GM23338 (cell line): Measurements from ENCODE around the gene ARHGEF16. TPM values are rescaled to one million over a fixed set of nuclear protein-coding genes. Genes with fewer than 3 reads are reported as not detected.

Experiments
- ATAC-seq: fragments of 200-7000 bp; cut with Tn5 transposase; 3 replicates; pipeline ENCODE4 v1.9.1; 2020
- DNase-seq: peaks from one replicate; pipeline ENCODE4 v3.0.0-alpha.2; 2015; ENCODE audit warnings: low spot score
- H2AFZ ChIP-seq: fragments of 200-600 bp; sonication (generic); 2 replicates; pipeline ENCODE4 v1.8.0; 2016; ENCODE audit warnings: antibody characterized with exemption, mild to moderate bottlenecking, moderate library complexity
- H3F3A ChIP-seq: fragments of 200-600 bp; sonication (generic); replicated peaks from 2 replicates; pipeline ENCODE4 v1.8.0; 2017; ENCODE audit warnings: antibody characterized with exemption, mixed run types, low read depth
- H3K27ac ChIP-seq: fragments of 200-600 bp; sonication (generic); 2 replicates; pipeline ENCODE4 v1.6.1; 2016; ENCODE audit warnings: low read depth
- H3K27me3 ChIP-seq: fragments of 200-600 bp; sonication (generic); 2 replicates; pipeline ENCODE4 v1.8.0; 2016; ENCODE audit warnings: mild to moderate bottlenecking, mixed run types, moderate library complexity; ENCODE audit not compliant: insufficient read depth
- H3K36me3 ChIP-seq: fragments of 200-600 bp; sonication (generic); 2 replicates; pipeline ENCODE4 v1.8.0; 2016; ENCODE audit warnings: mild to moderate bottlenecking; ENCODE audit not compliant: insufficient read depth
- H3K4me1 ChIP-seq: fragments of 200-600 bp; sonication (generic); 2 replicates; pipeline ENCODE4 v1.8.0; 2016; ENCODE audit warnings: mild to moderate bottlenecking, moderate library complexity; ENCODE audit not compliant: insufficient read depth
- H3K4me2 ChIP-seq: fragments of 200-600 bp; sonication (generic); 2 replicates; pipeline ENCODE4 v1.7.1; 2017; ENCODE audit warnings: mixed run types
- H3K4me3 ChIP-seq: fragments of 200-600 bp; sonication (generic); 2 replicates; pipeline ENCODE4 v1.6.1; 2016; ENCODE audit warnings: mixed run types
- H3K79me2 ChIP-seq: fragments of 200-600 bp; sonication (generic); replicated peaks from 2 replicates; pipeline ENCODE4 v1.8.0; 2017; ENCODE audit warnings: mild to moderate bottlenecking; ENCODE audit not compliant: insufficient read depth
- H3K9me2 ChIP-seq: fragments of 200-600 bp; sonication (generic); 2 replicates; pipeline ENCODE4 v1.8.0; 2017; ENCODE audit not compliant: insufficient read depth
- H4K20me1 ChIP-seq: fragments of 200-600 bp; sonication (generic); replicated peaks from 2 replicates; pipeline ENCODE4 v1.8.0; 2017; ENCODE audit warnings: mild to moderate bottlenecking; ENCODE audit not compliant: insufficient read depth
- H3K27ac Mint-ChIP-seq: 2 replicates; pipeline ENCODE4 v1.8.0; 2020; ENCODE audit warnings: inconsistent platforms, mild to moderate bottlenecking, moderate library complexity, mixed read lengths
- H3K27me3 Mint-ChIP-seq: 3 replicates; pipeline ENCODE4 v1.8.0; 2022; ENCODE audit warnings: low read depth, mild to moderate bottlenecking, moderate library complexity, mixed read lengths, inconsistent platforms; ENCODE audit not compliant: insufficient read depth, poor library complexity
- H3K36me3 Mint-ChIP-seq: 3 replicates; pipeline ENCODE4 v1.8.0; 2021; ENCODE audit warnings: low read depth, mild to moderate bottlenecking, inconsistent platforms, moderate library complexity, mixed read lengths
- H3K4me1 Mint-ChIP-seq: 3 replicates; pipeline ENCODE4 v1.8.0; 2020; ENCODE audit warnings: mild to moderate bottlenecking, inconsistent platforms, mixed read lengths
- H3K4me3 Mint-ChIP-seq: 3 replicates; pipeline ENCODE4 v1.8.0; 2021; ENCODE audit warnings: moderate library complexity, mild to moderate bottlenecking, inconsistent platforms, mixed read lengths
- H3K9me3 Mint-ChIP-seq: 3 replicates; pipeline ENCODE4 v1.8.0; 2020; ENCODE audit warnings: moderate library complexity, mild to moderate bottlenecking, inconsistent platforms, mixed read lengths
- POLR2AphosphoS5 ChIP-seq: IDR thresholded peaks from 2 replicates; pipeline ENCODE4 v1.6.1; 2016; ENCODE audit warnings: antibody characterized with exemption, low read depth
- ZNF331 ChIP-seq: fragments of 250-450 bp; sonication (Bioruptor Pico); IDR thresholded peaks from 2 replicates; pipeline ENCODE4 v1.5.0; 2020; ENCODE audit warnings: low read depth, mild to moderate bottlenecking, moderate library complexity
- polyA plus RNA-seq: library from polyadenylated mRNA; unstranded; fragments of >200 nt; fragmentation: Nextera tagmentation; extraction: Ambion mirVana; gene quantifications from 2 replicates; pipeline ENCODE4 v1.2.1, GENCODE V29; 2016
- total RNA-seq: library from RNA; depleted of rRNA; stranded (reverse); fragments of >200 nt; shearing (Covaris generic); gene quantifications from 2 replicates; pipeline ENCODE4 v1.2.3, GENCODE V29; 2014
- TF ChIP-seq, protein P1 (sequence below), 2 experiments: fragments of 200-600 bp in 1 of 2; sonication (generic) in 1 of 2; conservative IDR thresholded peaks; 2 replicates each; pipeline versions ENCODE4 v1.5.1 to v1.6.1; 2016 to 2017; ENCODE audit warnings: antibody characterized with exemption in 2 of 2, low read depth in 2 of 2, mild to moderate bottlenecking in 2 of 2, moderate library complexity in 1 of 2
- TF ChIP-seq, protein P2 (sequence below): IDR thresholded peaks from one replicate; pipeline ENCODE4 v1.6.1; 2018; ENCODE audit warnings: antibody characterized with exemption; ENCODE audit not compliant: unreplicated experiment
- TF ChIP-seq, protein P3 (sequence below): IDR thresholded peaks from 2 replicates; pipeline ENCODE4 v1.6.1; 2016; ENCODE audit warnings: antibody characterized with exemption

Gene ARHGEF16
- total and polyA plus RNA-seq, 2 experiments from 2014 or later: 12.2 to 29.3 TPM

DNA sequence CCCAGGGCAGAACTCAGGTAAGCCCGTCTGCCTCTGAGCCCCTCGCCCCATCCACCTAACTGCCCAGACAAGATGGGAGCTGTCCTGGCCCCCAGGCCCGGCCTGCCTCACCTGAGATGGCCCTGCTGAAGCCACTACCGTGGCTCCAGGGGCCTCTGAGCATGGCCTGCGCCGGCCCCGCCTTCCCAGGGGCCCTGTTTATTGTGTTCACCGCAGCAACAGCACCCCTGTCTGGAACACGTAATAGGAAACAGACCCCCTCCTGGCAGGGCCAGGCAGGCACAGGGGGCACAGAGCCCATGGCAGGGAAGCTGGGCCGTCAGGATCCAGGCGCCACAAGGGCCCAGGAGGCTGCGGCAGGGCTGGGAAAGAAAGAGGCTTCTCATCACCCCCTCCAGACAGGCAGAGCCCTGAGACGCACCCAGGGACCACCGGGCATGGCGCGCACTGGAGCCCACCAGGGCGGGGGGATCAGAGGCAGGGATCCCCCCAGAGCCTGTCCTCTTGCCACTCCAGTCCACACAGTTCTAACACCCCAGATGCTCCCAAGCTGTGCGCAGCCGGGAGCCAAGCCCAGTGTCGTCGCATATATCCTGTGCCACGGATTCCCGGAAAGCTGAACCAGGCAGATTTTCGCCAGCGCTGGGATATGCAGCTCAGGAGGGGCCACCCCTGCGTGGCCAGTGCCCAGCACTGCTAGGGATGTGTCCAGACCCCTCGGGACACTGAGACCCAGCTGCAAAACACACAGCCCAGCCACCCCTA is 62.6 kb downstream of the ARHGEF16 start (continued):
- TF ChIP-seq, protein P1, sequence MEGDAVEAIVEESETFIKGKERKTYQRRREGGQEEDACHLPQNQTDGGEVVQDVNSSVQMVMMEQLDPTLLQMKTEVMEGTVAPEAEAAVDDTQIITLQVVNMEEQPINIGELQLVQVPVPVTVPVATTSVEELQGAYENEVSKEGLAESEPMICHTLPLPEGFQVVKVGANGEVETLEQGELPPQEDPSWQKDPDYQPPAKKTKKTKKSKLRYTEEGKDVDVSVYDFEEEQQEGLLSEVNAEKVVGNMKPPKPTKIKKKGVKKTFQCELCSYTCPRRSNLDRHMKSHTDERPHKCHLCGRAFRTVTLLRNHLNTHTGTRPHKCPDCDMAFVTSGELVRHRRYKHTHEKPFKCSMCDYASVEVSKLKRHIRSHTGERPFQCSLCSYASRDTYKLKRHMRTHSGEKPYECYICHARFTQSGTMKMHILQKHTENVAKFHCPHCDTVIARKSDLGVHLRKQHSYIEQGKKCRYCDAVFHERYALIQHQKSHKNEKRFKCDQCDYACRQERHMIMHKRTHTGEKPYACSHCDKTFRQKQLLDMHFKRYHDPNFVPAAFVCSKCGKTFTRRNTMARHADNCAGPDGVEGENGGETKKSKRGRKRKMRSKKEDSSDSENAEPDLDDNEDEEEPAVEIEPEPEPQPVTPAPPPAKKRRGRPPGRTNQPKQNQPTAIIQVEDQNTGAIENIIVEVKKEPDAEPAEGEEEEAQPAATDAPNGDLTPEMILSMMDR (conservative IDR thresholded peaks at IDR 0.05; ENCODE audit: low read depth in 2 of 2): no peak
- TF ChIP-seq, protein P2, sequence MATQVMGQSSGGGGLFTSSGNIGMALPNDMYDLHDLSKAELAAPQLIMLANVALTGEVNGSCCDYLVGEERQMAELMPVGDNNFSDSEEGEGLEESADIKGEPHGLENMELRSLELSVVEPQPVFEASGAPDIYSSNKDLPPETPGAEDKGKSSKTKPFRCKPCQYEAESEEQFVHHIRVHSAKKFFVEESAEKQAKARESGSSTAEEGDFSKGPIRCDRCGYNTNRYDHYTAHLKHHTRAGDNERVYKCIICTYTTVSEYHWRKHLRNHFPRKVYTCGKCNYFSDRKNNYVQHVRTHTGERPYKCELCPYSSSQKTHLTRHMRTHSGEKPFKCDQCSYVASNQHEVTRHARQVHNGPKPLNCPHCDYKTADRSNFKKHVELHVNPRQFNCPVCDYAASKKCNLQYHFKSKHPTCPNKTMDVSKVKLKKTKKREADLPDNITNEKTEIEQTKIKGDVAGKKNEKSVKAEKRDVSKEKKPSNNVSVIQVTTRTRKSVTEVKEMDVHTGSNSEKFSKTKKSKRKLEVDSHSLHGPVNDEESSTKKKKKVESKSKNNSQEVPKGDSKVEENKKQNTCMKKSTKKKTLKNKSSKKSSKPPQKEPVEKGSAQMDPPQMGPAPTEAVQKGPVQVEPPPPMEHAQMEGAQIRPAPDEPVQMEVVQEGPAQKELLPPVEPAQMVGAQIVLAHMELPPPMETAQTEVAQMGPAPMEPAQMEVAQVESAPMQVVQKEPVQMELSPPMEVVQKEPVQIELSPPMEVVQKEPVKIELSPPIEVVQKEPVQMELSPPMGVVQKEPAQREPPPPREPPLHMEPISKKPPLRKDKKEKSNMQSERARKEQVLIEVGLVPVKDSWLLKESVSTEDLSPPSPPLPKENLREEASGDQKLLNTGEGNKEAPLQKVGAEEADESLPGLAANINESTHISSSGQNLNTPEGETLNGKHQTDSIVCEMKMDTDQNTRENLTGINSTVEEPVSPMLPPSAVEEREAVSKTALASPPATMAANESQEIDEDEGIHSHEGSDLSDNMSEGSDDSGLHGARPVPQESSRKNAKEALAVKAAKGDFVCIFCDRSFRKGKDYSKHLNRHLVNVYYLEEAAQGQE: no peak

DNA sequence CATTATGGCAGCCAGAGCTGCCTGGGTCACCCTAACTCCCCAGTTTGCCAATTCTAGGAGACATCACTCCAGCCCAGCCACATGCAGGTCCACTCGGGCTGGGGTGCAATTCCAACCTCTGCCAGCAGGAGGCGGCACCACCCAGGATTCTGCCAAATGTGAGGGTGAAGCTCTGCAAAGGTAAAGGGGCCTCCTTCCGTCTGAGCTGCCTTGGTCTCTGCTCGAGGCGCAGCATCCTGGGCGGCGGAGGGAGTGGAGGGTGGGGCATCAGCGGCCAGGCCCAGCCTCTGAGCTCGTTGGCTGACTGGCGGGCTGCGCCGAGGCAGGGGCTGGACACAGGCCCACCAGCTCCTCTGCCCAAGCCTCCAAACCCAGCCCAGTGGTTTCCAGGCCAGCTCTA is 63.8 kb downstream of the ARHGEF16 start:
- peak; percentile 14; the same call in 2 of the 3 replicates for ATAC-seq
- H3K27me3 Mint-ChIP-seq: peaks cover 2% of the 10 kb centered on the region
- H3K4me3 ChIP-seq: no peak overlapping the region
- no peak overlapping the region for H3K4me3 Mint-ChIP-seq
- H3K27me3 ChIP-seq: no peaks in the 10 kb centered on the region
- no peaks in the 10 kb centered on the region for H3K4me1 ChIP-seq
- H3K79me2 ChIP-seq: no peaks in the 10 kb centered on the region
- no peak overlapping the region for H3K27ac ChIP-seq
- H3K9me2 ChIP-seq: no peaks in the 10 kb centered on the region
- H3K36me3 Mint-ChIP-seq: no peaks in the 10 kb centered on the region
- no peaks in the 10 kb centered on the region for H3F3A ChIP-seq
- H3K36me3 ChIP-seq: no peaks in the 10 kb centered on the region
- H3K27ac Mint-ChIP-seq: no peak overlapping the region
- TF ChIP-seq, protein P1 (conservative IDR thresholded peaks at IDR 0.05; ENCODE audit: low read depth in 2 of 2): peak; percentile 65 to 66
- TF ChIP-seq POLR2AphosphoS5: no peak
- no peak overlapping the region for H3K4me2 ChIP-seq
- H2AFZ ChIP-seq: no peak overlapping the region
- no peaks in the 10 kb centered on the region for H3K9me3 Mint-ChIP-seq
- no peaks in the 10 kb centered on the region for H4K20me1 ChIP-seq
- peak; percentile 32 for DNase-seq
- H3K4me1 Mint-ChIP-seq: no peaks in the 10 kb centered on the region

DNA sequence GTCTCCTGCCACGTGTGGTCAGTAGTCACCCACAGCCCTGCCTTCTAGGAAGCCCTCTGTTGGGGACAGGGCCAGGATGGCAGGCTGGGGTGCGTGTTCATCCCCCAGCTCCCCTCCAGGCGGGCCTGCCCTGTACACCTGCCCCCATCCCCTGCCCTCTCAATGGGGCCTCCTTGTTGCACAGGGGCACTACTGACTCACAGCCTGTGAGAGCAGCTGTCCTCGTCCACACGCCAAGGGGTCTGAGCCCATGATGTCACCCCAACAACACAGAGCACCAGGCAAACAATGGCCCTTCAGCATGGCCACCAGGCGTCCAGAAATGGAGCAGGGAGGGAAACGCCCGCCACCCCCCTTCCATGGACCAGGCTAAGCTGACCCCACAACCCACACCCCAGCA is 64.3 kb downstream of the ARHGEF16 start:
- Histone ChIP-seq H3K4me2 (no peak overlapping the region), H4K20me1 (no peaks in the 10 kb centered on the region), H3F3A (no peaks in the 10 kb centered on the region), H2AFZ (no peak overlapping the region), H3K27me3 (no peaks in the 10 kb centered on the region), H3K27ac (no peak overlapping the region), H3K4me1 (no peaks in the 10 kb centered on the region), H3K36me3 (no peaks in the 10 kb centered on the region), H3K4me3 (no peak overlapping the region), H3K9me2 (no peaks in the 10 kb centered on the region), H3K79me2 (no peaks in the 10 kb centered on the region)
- Mint-ChIP-seq H3K27me3 (peaks cover 2% of the 10 kb centered on the region), H3K9me3 (no peaks in the 10 kb centered on the region), H3K36me3 (no peaks in the 10 kb centered on the region), H3K27ac (no peak overlapping the region), H3K4me1 (no peaks in the 10 kb centered on the region), H3K4me3 (no peak overlapping the region)
- DNase-seq (no peak), ATAC-seq (no peak)
- TF ChIP-seq, protein P3, sequence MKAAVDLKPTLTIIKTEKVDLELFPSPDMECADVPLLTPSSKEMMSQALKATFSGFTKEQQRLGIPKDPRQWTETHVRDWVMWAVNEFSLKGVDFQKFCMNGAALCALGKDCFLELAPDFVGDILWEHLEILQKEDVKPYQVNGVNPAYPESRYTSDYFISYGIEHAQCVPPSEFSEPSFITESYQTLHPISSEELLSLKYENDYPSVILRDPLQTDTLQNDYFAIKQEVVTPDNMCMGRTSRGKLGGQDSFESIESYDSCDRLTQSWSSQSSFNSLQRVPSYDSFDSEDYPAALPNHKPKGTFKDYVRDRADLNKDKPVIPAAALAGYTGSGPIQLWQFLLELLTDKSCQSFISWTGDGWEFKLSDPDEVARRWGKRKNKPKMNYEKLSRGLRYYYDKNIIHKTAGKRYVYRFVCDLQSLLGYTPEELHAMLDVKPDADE: no peak
- no peak for TF ChIP-seq ZNF331 (CRISPR knock-in tag)
